ENCODE results near the gene IGFL3.

- TF ChIP-seq ZNF251 (CRISPR knock-in tag; IDR thresholded peaks at IDR 0.05) (no peak), HNRNPK (IDR thresholded peaks at IDR 0.05; ENCODE audit: low read depth, low read length, poor library complexity, severe bottlenecking) (no peak), CTCF (CRISPR knock-in tag; IDR thresholded peaks at IDR 0.05) (no peak), ZNF253 (CRISPR knock-in tag; IDR thresholded peaks at IDR 0.05; ENCODE audit: borderline replicate concordance) (no peak), POLR2A (IDR thresholded peaks at IDR 0.05; ENCODE audit: insufficient read depth in 1 of 2, low read depth in 2 of 2, low read length in 2 of 2) (no peak), ZNF530 (CRISPR knock-in tag; IDR thresholded peaks at IDR 0.05; ENCODE audit: low read depth) (no peak), HDAC2 (CRISPR knock-in tag; IDR thresholded peaks at IDR 0.05) (no peak), CREM (IDR thresholded peaks at IDR 0.05) (no peak), CREM (CRISPR knock-in tag; IDR thresholded peaks at IDR 0.05) (no peak), RFX5 (IDR thresholded peaks at IDR 0.05; ENCODE audit: low read depth, low read length) (no peak), ELF1 (CRISPR knock-in tag; IDR thresholded peaks at IDR 0.05) (no peak), MAX (IDR thresholded peaks at IDR 0.05) (no peak), SMC3 (IDR thresholded peaks at IDR 0.05; ENCODE audit: low read length) (no peak)
Measured at GRCh38 chr19:46147166-46147740, 22.8 kb upstream of the IGFL3 start.

All from HepG2 (cell line).